ENCODE data around the gene DDAH2.

The DDAH2 gene

DNA sequence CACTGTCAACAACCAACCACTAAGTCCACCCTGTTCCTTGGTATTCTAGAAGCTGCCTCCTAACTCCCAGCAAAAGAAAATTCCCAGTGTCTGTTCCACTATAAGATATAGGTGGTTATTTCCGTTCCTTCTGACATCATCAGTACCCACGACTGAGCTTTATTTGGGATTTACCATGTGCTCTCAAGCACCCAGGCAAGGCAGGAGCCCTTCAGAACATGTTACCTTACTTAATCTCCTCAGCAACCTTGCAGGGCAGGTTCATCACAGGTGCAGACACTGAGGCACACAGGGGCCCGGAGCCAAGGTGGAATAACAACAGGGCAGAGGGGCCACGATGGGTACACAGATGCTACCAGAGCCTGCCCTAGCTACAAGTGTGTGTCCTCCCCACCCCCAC is 36.7 kb downstream of the DDAH2 start:
- Histone ChIP-seq H3K27ac (ENCODE audit: extremely low read depth, low read depth, low read length) (no peak overlapping the region), H3K36me3 (ENCODE audit: control insufficient read depth in 2 of 2, insufficient read depth in 1 of 2, low read length in 2 of 2) (peaks cover 0 to 73% of the 10 kb centered on the region in 2 experiments; a peak in 2 of 3 replicates), H3K4me1 (ENCODE audit: control insufficient read depth, insufficient read depth, low read length) (no peaks in the 10 kb centered on the region), H3K9me3 (ENCODE audit: control insufficient read depth, insufficient read depth, low read depth, low read length) (no peaks in the 10 kb centered on the region), H3K4me3 (ENCODE audit: low read depth, low read length) (no peak overlapping the region)
- TF ChIP-seq, protein P1, sequence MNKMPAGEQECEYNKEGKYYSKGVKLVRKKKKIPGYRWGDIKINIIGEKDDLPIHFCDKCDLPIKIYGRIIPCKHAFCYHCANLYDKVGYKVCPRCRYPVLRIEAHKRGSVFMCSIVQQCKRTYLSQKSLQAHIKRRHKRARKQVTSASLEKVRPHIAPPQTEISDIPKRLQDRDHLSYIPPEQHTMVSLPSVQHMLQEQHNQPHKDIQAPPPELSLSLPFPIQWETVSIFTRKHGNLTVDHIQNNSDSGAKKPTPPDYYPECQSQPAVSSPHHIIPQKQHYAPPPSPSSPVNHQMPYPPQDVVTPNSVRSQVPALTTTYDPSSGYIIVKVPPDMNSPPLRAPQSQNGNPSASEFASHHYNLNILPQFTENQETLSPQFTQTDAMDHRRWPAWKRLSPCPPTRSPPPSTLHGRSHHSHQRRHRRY (tag by site-specific recombination; IDR thresholded peaks at IDR 0.05), result no peak
- TF ChIP-seq, protein P2, sequence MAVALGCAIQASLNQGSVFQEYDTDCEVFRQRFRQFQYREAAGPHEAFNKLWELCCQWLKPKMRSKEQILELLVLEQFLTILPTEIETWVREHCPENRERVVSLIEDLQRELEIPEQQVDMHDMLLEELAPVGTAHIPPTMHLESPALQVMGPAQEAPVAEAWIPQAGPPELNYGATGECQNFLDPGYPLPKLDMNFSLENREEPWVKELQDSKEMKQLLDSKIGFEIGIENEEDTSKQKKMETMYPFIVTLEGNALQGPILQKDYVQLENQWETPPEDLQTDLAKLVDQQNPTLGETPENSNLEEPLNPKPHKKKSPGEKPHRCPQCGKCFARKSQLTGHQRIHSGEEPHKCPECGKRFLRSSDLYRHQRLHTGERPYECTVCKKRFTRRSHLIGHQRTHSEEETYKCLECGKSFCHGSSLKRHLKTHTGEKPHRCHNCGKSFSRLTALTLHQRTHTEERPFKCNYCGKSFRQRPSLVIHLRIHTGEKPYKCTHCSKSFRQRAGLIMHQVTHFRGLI (tag by site-specific recombination; IDR thresholded peaks at IDR 0.05), result no peak
- no peak for TF ChIP-seq GLI4 (tag by site-specific recombination; IDR thresholded peaks at IDR 0.05)
- TF ChIP-seq ZNF174 (tag by site-specific recombination; IDR thresholded peaks at IDR 0.05), result no peak
- no peak for TF ChIP-seq ZBTB20 (tag by site-specific recombination; IDR thresholded peaks at IDR 0.05)
- TF ChIP-seq ZBTB7A (tag by site-specific recombination; IDR thresholded peaks at IDR 0.05; ENCODE audit: low read depth), result no peak
- TF ChIP-seq, protein P3, sequence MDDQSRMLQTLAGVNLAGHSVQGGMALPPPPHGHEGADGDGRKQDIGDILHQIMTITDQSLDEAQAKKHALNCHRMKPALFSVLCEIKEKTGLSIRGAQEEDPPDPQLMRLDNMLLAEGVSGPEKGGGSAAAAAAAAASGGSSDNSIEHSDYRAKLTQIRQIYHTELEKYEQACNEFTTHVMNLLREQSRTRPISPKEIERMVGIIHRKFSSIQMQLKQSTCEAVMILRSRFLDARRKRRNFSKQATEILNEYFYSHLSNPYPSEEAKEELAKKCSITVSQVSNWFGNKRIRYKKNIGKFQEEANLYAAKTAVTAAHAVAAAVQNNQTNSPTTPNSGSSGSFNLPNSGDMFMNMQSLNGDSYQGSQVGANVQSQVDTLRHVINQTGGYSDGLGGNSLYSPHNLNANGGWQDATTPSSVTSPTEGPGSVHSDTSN (CRISPR knock-in tag; IDR thresholded peaks at IDR 0.05), result no peak
- no peak for TF ChIP-seq GLIS2 (tag by site-specific recombination; IDR thresholded peaks at IDR 0.05)
- no peak for TF ChIP-seq ZNF19 (tag by site-specific recombination; IDR thresholded peaks at IDR 0.05; ENCODE audit: low read depth)
- TF ChIP-seq ZNF335 (tag by site-specific recombination; conservative IDR thresholded peaks at IDR 0.05), result no peak
- no peak for TF ChIP-seq ZNF677 (tag by site-specific recombination; IDR thresholded peaks at IDR 0.05)
- TF ChIP-seq, protein P4, sequence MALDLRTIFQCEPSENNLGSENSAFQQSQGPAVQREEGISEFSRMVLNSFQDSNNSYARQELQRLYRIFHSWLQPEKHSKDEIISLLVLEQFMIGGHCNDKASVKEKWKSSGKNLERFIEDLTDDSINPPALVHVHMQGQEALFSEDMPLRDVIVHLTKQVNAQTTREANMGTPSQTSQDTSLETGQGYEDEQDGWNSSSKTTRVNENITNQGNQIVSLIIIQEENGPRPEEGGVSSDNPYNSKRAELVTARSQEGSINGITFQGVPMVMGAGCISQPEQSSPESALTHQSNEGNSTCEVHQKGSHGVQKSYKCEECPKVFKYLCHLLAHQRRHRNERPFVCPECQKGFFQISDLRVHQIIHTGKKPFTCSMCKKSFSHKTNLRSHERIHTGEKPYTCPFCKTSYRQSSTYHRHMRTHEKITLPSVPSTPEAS (tag by site-specific recombination; IDR thresholded peaks at IDR 0.05), result no peak
- TF ChIP-seq KLF10 (tag by site-specific recombination; IDR thresholded peaks at IDR 0.05), result no peak
- no peak for TF ChIP-seq ZBTB1 (tag by site-specific recombination; IDR thresholded peaks at IDR 0.05)
- no peak for TF ChIP-seq ZNF211 (tag by site-specific recombination; IDR thresholded peaks at IDR 0.05; ENCODE audit: low read depth)
- no peak for TF ChIP-seq ZNF146 (tag by site-specific recombination; IDR thresholded peaks at IDR 0.05)
- TF ChIP-seq, protein P5, sequence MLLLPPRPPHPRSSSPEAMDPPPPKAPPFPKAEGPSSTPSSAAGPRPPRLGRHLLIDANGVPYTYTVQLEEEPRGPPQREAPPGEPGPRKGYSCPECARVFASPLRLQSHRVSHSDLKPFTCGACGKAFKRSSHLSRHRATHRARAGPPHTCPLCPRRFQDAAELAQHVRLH (tag by site-specific recombination; IDR thresholded peaks at IDR 0.05), result no peak
- TF ChIP-seq, protein P6, sequence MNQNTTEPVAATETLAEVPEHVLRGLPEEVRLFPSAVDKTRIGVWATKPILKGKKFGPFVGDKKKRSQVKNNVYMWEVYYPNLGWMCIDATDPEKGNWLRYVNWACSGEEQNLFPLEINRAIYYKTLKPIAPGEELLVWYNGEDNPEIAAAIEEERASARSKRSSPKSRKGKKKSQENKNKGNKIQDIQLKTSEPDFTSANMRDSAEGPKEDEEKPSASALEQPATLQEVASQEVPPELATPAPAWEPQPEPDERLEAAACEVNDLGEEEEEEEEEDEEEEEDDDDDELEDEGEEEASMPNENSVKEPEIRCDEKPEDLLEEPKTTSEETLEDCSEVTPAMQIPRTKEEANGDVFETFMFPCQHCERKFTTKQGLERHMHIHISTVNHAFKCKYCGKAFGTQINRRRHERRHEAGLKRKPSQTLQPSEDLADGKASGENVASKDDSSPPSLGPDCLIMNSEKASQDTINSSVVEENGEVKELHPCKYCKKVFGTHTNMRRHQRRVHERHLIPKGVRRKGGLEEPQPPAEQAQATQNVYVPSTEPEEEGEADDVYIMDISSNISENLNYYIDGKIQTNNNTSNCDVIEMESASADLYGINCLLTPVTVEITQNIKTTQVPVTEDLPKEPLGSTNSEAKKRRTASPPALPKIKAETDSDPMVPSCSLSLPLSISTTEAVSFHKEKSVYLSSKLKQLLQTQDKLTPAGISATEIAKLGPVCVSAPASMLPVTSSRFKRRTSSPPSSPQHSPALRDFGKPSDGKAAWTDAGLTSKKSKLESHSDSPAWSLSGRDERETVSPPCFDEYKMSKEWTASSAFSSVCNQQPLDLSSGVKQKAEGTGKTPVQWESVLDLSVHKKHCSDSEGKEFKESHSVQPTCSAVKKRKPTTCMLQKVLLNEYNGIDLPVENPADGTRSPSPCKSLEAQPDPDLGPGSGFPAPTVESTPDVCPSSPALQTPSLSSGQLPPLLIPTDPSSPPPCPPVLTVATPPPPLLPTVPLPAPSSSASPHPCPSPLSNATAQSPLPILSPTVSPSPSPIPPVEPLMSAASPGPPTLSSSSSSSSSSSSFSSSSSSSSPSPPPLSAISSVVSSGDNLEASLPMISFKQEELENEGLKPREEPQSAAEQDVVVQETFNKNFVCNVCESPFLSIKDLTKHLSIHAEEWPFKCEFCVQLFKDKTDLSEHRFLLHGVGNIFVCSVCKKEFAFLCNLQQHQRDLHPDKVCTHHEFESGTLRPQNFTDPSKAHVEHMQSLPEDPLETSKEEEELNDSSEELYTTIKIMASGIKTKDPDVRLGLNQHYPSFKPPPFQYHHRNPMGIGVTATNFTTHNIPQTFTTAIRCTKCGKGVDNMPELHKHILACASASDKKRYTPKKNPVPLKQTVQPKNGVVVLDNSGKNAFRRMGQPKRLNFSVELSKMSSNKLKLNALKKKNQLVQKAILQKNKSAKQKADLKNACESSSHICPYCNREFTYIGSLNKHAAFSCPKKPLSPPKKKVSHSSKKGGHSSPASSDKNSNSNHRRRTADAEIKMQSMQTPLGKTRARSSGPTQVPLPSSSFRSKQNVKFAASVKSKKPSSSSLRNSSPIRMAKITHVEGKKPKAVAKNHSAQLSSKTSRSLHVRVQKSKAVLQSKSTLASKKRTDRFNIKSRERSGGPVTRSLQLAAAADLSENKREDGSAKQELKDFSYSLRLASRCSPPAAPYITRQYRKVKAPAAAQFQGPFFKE (tag by site-specific recombination; IDR thresholded peaks at IDR 0.05; ENCODE audit: borderline replicate concordance), result no peak
- TF ChIP-seq ZNF707 (tag by site-specific recombination; IDR thresholded peaks at IDR 0.05), result no peak
- no peak for TF ChIP-seq OSR2 (tag by site-specific recombination; IDR thresholded peaks at IDR 0.05)
- ChIA-PET CTCF (interaction anchor here (0.6 to 4.6 kb wide), 5 partner anchors 9 to 119 kb away, joined by 3 to 24 read pairs (median 4); partner anchors contain the start of gene LY6G5C), POLR2A (interaction anchor here (0.5 to 4.0 kb wide), 5 partner anchors 11 to 143 kb away, joined by 3 to 30 read pairs (median 6); partner anchors contain the start of genes ABHD16A and HSPA1B)

Data from HEK293 (cell line).